Endometrium (tissue), 2 donors: ENCODE measurements around the gene CGB7.
"Not testable (repeated sequence)": the region's sequence is repeated elsewhere in the genome, so short reads cannot be mapped to it uniquely, and the experiment has no call there.

Experiments
- FAIRE-seq: peaks from 2 replicates; lab custom pipeline; 2012; peaks lifted over from hg19 to GRCh38; lab: Jason Lieb, UNC
- donor health status: control.
- donor health status: control.

CGB7 gene

DNA sequence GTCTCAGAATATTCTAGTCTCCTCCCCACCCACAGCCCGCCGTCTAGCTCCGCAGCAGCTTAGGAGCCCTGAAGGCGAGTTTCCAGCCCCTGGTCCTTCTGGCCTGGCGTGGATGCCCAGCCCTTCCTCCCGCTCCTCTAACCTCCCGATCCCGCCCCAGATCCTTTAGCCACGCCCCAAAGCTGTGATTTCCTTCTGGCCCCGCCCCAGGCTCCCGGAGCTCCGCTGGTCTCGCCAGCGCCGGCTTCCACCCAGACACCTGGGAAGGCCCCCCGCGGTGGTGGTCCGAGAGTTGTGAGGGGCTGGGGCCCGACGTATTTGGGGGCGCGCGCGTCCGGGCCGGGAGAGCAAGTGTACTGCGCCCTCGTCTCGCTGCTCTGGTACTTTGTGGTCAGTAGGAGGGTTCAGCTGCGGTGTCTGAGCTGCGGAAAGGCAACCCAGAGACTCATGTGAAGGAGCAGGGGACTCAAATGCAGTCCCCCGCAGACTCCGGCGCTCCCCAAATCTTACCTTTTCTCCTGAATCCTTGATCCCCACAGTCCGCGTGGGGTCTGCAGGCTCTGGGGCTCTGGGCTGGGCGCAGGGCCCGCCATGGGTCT is at the start of gene CGB7:
TSS of gene CGB7 (minus strand) at position 114 of the 599 bp plus-strand sequence. CDS start 2,374 bp downstream, outside the sequence.
- no peak for FAIRE-seq

DNA sequence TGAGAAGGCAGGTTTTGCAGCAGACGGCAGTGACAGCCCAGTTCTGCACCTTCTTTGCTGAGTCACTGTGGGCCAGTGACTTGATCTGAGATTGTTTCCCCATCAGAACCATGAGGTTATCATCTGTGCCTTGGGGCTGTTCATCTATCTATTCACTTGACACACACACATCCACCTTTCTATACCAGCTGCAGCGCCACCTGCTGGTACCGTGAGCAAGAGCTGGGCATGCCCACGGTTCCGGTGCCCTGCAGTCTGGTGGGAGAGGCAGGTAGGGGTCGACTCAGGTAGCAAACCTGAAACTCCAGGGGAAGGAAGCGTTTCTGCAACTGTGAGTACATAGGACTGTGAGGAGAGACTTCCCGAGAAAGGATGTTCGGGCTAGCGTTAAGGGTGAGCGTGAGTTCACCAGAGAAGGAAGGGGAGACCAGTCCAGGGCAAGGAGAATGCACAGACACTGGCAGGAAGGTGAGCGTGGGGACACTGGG is 49.1 kb upstream of the CGB7 start:
- FAIRE-seq: no peak

DNA sequence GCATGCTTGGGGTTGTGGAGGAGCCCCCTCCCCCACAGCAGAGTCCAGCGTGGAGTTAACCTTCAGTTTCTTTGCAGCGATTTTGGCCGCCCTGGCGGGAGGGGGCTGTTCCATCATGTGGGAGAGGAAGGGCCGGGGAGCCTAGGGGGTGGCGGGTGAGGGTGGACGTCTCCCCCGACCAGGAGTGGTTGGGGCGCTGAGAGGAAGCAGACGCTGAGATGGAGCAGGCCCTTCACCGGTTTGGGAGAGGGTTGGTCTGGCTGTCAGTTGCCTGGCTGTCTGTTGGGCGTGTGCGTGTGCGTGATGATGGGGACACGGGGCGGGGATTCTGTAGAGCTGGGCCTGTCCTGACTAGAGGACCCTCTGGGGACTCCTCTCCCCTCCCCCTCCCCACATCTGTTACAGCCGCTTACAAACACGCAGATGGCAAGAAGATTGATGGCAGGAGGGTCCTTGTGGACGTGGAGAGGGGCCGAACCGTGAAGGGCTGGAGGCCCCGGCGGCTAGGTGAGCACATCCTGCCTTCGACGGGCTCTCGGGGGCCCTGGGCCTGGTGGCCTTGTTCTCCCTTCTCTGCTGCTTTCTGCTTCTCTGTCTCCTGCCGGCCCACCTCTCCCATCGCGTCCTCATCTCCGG is 46.8 kb upstream of the CGB7 start:
- FAIRE-seq: no peak

DNA sequence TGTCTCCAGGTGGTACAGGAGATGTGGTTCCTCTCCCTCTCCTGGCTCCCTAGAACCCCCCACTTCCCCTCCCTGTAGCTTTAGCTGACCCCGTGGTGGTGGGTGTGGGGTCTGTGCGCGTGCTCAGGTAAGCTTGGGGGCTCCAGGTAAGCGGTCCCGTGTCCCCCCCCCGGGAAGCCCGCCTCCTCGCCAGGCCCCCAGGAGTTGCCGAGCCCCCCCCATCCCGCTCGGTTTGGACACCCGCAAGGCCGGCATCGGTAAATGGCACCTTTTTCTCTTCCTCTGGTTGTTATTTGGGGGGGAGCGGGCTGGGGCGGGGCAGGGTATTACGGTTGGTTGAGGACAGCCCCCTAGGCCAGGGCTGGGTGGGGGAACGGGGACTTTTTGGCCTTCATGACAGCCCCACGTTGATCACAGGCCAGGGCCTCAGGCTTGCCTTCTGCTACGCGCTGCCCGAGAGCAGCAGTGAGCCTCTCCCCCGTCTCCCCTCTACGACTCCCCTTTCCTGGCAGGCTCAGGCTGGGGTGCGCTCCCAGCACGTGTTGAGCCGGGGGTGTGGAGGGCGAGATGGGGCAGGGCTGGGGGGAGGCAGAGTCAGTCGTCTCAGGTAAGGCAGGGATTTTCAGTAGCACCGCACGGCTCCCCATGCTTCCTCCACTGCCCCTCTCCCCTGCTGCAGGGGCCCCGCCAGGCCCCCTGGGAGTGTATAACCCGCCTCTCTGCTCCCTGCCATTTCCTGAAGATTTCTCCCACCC is 46.0 kb upstream of the CGB7 start:
- FAIRE-seq: no peak

DNA sequence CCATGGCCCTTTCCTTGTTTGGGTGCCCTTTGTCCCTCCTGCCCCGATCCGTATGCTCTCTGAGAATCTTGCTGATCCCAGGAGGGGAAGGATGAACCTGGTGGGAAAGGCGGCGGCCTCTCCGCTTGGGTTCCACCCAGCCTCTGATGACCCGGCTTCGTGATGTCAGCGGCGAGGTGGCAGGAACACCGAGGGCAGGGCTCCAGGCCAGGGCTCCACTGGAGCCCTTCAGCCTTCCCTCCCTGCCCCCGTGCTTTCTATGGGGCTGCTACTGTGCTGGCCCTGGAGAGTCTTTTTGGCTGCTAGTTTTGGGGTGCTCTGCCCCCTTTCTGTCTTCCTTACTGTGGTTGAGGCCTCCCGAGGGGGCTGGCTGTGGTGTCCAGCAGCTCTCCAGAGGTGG is 44.8 kb upstream of the CGB7 start:
- FAIRE-seq: no peak

DNA sequence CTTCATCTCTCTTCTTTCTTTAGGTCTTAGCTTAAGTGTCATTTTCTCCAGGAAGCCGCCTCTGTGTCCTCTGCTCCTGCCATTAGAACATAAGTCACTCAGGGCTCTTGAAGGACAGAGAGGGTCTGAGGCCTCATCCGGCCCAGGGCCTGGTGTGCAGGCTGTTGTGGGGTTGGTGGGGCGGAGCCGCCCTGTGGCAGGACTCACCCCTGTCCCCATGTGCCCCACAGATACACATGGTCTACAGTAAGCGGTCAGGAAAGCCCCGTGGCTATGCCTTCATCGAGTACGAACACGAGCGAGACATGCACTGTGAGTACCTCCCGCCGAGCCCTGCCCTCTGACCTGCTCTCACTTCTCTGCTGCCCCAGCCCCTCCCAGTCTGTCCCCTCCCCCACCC is 43.6 kb upstream of the CGB7 start:
- FAIRE-seq: no peak

DNA sequence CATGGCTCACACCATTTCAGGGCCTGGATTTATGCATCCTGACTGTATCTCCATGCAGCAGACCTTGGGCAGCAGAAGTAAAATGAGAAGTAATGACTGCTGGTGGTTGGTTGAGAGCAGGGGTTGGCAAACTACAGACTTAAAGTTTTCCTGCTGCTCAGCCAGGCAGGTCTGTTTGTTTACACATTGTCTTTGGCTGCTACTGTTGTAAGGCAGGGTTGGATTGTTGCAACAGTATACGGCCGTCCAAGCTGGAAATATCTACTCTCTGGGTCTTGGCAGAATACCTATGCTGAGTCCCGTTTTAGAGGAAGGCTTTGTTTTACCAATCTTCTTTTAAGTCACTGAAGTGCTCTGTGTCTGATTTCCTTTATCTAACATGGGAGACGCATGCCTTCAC is 41.2 kb upstream of the CGB7 start:
- no peak for FAIRE-seq

DNA sequence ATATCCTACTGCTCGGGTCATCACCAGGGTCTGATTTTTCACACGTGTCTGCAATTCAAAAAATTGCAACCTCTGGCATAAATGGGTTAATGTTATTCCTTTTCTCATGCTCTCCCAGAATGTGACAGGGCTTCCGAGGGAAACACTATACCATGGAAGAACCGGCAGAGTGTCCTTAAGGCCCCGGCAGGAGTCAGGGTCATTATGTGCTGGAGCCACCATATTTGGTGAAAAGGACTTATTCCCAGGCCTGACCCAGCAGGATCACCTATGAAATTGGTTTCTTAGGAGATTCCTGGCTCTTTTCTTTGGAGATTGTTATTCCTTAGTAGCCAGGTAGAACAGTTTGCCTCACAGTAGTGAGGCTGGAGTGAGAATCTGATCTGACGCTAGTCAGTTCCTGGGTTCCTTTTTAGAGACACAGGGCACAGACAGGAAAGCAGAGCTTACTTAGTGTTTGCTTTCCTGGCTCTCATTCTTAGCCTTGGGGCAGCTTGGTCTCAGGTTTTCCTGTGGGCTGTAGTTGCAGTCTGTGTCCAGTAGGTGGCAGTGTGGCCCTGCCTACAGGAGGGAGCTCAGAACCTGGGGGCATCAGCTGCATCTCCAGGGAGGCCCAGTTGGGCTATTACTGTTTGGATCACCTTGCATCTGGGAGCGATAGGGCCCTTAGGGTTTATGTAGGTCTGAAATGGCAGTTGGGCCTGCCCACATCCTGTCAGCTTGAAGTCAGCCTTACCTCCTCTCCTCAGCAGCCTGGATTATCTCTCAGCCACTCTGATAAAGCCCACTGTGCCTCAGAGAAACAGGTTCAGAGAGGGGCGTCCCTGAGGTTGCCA is 40.1 kb upstream of the CGB7 start:
- no peak for FAIRE-seq

DNA sequence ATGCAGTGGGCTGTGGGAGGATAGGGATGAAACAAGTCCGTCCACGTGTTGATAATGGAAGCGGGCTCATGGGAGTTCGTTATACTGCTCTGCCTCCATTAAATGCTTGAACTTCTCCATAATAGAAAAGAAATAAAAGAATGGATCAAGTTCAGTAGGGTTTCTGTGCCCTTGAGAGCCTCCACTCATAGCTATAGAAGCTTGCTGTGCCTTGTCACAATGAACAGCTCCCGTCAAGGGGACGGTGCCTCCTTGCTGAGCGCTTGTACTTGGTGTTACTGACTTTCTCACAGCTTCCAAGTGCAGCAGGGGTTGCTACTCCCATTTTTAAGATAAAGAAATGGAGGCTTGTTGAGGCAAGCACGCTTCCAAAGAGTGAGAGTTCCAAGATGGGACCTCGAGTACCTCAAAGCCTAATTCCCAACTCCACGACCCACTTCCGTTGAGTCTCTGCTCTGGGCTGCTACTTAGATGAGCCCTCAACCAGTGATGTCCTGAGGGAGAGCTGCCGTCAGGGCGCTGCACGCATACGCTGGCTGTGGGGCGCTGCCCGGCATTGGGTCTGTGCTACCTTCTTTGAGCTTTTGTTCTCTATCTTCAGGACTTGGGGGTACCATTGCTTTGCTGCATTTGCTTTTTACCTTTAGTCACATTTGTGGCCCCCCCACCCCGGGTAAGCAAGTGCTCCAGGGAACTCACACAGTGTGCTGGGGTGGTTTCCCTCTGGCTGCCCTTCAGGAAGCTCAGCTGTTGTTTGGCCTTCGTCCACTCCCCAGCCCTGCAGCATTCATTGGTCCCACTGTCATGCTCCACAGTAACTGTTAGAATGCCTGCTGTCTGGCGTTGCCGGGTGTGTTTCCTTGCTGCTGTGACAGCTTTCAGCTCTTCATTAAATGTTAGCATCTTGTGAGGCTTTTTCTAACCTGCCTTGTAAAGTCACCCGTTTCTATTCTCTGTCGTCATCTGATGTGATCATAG is 37.2 kb upstream of the CGB7 start:
- FAIRE-seq: no peak

DNA sequence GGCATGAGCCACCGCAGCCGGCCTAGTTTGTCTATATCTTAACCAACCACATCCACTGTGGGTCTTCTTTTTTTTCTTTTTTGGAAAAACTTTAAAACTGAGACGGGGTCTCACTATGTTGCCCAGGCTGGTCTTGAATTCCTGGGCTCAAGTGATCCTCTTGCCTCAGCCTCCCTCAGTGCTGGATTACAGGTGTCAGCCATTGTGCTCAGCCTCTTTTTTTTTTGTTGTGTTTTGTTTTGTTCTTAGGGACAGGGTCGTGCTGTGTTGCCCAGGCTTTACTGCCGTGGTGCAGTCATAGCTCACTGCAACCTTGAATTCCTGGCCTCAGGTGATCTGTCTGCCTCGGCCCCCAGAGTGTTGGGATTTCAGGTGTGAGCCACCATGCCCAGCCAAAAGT is 35.1 kb upstream of the CGB7 start:
- FAIRE-seq: no peak

DNA sequence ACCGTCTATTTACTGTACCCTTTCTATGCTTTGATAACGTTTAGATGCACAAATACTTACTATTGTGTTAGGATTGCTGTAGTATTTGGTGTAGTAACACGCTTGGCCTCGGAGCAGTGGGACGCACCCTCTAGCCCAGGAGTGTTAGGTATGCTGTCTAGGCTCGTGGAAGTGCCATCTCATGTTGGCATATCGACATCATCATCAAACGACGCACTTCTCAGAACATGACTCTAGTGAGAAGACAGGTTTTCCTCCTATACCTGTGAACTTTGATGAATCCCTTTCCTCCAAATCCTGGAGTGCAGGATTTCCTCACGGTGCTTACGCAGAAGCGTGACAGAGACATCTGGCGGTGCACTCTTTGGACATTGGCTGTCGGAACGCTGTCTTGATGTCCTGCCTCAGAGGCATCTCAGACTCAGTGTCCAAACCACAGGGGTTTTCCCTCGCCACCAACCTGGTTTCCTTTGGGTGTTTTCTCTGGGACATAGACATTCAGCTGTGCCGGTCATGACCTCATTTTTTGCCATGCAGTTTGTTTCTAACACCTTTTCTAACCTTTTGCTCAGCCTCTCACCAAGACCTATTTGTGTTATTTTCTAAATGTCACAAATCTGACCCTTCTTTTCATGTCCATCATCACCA is 34.0 kb upstream of the CGB7 start:
- FAIRE-seq: no peak

DNA sequence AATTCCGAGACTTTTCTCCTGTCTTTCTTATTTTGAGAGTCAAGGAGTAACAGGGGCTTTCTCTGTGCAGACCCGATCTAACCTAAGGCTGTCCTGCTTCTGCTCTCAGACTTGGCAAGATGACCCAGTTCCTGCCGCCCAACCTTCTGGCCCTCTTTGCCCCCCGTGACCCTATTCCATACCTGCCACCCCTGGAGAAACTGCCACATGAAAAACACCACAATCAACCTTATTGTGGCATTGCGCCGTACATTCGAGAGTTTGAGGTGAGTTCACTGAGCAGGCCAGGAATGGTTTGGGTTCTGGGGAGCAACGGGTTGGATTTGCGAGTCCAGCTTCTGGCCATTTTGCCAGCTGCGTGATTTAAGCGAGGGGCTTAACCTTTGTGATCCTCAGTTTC is 28.7 kb upstream of the CGB7 start:
- FAIRE-seq: no peak

DNA sequence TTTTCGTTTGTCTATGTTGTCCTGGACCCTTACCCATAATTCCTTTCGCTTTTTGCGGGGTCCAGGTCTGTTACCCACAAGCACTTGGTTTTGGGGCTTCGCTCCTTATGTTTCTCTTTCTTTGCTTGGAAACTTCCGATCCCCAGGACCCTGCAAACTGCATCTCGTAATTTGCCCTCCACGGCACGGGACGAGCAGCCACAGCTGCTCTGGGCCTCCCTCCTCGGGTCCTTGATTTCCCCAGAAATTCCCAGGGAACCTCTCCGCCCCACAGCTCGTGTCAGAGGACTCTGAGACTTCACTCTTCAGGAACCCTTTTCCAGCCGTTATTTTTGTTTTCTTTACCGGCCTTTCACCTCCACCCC is 28.3 kb upstream of the CGB7 start:
- no peak for FAIRE-seq

DNA sequence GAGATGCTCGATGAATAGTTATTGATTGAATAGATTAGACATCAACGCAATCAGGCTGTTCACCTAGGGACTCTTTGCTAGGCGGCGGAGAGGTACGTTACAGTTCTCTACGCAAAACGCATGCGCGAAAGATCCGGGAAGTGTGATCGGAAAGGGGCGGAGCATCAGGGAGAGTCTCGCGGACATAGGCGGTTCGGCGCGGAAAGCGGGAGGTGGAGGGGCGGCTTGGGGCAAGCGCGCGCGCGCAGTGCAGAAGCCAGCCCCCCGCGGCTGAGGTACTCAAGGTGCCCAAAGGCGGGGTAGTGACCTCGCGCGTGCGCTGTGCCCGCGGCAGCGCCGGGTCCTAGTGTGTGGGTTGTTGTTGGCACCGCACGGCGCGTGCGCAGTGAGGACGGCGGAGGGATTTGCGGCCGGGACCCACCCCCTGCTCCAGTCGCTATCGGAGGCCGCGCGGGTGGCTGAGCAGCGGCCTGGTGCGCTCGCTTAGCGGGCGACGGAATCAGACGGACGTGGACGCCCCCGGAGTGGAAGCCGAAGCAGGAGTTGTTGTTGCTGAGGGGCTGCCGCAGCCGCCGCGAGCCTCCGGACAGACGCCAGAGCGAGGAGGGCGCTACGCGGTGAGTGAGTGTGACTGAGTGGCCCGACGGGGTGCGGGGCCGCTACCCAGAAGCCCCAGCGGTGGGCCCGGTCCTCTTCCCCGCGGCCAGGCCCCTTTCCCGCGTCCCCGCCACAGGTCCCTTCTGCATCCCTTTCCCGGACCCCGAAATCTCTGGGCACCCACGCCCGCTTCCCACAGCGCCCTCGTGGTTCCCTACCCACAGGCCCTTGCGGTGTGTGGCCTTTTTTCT is 27.7 kb upstream of the CGB7 start, which contains the start of gene SNRNP70:
TSS of gene SNRNP70 (plus strand) at position 432 of the 848 bp plus-strand sequence. CDS start 964 bp downstream, outside the sequence.
- peak; percentile 91 for FAIRE-seq

DNA sequence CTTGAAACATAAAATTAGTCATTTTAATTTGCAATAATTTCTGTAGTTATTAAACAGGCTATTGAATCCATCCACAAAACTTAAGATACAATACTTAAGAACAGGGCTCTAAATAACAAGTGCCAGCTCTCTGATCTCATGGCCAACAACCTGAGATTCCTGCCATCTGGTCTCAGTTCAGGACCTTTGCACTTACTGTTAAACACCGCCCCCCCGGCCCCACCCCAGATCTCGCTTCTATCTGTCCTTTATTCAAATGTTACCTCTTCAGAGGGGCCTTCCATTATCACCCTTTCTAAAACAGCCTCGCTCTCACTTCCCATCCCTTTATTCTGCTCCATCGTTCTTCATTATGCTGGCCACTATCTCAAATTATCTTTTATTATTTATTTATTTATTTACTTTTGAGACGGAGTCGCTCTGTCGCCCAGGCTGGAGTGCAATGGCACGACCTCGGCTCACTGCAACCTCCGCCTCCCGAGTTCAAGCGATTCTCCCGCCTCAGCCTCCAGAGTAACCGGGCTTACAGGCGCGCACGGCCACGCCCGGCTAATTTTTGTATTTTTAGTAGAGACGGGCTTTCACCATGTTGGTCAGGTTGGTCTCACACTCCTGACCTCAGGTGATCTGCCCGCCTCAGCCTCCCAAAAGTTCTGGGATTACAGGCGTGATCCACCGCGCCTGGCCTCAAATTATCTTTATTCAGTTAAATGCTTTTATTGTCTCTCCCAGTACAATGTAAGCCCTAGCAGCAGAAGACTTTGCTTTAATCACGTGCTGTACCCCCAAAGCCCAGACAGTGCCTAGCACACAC is 26.9 kb upstream of the CGB7 start:
- FAIRE-seq: no peak

DNA sequence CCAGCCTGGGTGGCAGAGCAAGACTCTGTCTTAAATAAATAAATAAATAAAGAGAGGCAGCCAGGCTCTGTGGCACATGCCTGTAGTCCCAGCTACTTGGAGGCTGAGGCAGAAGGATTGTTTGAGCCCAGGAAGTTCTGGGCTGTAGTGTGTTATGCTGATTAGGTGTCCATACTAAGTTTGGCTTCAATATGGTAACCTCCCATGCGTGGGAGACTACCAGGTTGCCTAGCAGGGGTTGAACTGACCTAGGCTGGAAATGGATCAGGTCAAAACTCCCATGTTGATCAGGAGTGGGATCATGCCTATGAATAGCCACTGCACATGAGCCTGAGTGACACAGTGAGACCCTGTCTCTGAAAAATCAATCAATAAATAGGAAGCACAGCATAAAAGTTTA is 23.7 kb upstream of the CGB7 start:
- no peak for FAIRE-seq

DNA sequence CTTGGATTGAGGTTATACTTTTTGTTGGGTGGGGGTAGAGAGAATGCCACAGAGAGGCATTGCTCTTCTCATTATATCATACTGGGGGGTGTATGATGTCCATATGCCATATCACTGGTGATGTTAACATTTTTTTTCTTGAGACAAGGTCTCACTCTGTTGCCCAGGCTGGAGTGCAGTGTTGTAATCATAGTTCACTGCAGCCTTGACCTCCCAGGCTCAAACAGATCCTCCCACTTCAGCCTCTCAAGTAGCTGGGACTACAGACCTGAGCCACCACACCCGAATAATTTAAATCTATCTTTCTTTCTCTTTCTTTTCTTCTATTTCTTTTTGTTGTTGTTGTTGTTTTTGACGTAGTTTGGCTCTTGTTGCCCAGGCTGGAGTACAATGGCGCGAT is 22.8 kb upstream of the CGB7 start:
- no peak for FAIRE-seq

DNA sequence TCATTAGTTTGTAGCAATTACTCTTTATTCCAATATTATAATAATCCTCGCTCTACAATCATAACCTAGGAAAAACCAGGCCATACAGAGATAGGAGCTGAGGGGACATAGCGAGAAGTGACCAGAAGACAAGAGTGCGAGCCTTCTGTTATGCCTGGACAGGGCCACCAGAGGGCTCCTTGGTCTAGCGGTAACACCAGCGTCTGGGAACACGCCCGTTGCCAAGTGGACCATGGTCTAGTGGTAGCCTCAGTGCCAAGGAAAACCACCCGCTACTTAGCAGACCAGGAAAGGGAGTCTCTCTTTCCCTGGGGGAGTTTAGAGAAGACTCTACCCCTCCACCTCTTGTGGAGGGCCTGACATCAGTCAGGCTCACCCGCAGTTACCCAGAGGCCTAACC is 17.3 kb upstream of the CGB7 start:
- FAIRE-seq: not testable (repeated sequence)
